ENCODE data around the gene LDB3.

- TF ChIP-seq CTCF (IDR thresholded peaks at IDR 0.05) (no peak), POLR2A (IDR thresholded peaks at IDR 0.05) (no peak)
Observed at GRCh38 chr10:86705139-86705538, 36.8 kb downstream of the LDB3 start.
